LNCAP (cell line): ENCODE data around the gene ADAMTS5.

ENCODE experiments used
- TF ChIP-seq, protein P1 (sequence below): fragments of 450-650 bp; IDR thresholded peaks from 2 replicates; pipeline ENCODE4 v1.5.1; 2017; ENCODE audit warnings: mild to moderate bottlenecking

ADAMTS5 gene

DNA sequence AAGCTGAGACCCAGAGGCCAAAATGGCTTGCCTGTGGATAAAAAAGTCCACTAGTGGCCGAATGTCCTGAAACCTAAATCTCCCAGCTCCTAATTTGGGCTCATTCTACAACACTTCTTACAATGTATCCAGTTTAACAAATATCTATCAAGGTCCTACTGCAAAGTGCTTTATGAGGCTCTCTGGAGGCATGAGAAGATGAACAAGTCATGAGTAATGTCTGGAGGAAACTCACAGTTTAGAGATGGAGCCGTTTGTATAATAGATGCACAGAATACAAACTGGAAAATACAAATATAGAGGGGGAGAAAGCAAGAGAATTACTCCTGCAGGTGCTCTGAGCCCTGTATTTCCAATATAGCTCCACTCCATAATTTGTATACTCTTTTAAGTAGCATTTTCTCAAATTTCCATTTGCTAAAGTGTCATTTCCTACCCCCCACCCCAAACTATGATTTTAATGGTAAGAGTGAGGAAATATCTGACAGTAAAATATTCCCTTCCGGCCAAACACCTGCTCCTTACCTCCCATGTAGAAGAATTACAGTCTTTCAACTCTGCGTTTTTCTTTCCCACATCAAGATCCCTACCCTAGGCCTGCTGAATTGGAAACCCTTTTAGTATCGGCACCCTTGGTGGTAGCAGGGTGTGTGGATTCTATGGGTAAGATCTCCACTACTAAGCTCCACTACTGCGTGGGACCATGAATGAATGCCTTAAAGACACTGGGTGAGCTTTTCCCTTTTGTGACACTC lies 3.3 kb upstream of the ADAMTS5 start:
- TF ChIP-seq, protein P1, sequence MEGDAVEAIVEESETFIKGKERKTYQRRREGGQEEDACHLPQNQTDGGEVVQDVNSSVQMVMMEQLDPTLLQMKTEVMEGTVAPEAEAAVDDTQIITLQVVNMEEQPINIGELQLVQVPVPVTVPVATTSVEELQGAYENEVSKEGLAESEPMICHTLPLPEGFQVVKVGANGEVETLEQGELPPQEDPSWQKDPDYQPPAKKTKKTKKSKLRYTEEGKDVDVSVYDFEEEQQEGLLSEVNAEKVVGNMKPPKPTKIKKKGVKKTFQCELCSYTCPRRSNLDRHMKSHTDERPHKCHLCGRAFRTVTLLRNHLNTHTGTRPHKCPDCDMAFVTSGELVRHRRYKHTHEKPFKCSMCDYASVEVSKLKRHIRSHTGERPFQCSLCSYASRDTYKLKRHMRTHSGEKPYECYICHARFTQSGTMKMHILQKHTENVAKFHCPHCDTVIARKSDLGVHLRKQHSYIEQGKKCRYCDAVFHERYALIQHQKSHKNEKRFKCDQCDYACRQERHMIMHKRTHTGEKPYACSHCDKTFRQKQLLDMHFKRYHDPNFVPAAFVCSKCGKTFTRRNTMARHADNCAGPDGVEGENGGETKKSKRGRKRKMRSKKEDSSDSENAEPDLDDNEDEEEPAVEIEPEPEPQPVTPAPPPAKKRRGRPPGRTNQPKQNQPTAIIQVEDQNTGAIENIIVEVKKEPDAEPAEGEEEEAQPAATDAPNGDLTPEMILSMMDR, result no peak

DNA sequence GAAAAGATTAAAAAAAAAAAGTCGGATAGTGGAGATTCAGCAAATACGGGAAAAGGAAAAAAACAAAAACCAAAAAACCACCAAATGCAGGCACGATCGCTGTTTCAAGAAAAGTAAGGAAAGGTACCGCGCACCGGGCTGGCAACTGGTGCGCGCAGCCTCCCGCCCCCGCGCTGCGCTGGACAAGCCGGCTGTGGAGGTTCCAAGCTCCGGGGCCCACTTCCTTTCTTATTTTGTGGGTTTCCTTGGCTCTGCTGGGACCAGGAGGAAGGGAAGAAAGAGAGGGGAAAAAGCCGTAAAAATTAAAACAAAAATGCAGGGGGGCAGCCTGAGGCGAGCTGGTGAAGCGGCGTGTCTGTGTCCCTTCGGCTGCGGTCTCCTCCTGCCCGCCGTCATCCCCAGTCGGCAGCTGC lies 233 bp downstream of the ADAMTS5 start:
- TF ChIP-seq, protein P1, result no peak

DNA sequence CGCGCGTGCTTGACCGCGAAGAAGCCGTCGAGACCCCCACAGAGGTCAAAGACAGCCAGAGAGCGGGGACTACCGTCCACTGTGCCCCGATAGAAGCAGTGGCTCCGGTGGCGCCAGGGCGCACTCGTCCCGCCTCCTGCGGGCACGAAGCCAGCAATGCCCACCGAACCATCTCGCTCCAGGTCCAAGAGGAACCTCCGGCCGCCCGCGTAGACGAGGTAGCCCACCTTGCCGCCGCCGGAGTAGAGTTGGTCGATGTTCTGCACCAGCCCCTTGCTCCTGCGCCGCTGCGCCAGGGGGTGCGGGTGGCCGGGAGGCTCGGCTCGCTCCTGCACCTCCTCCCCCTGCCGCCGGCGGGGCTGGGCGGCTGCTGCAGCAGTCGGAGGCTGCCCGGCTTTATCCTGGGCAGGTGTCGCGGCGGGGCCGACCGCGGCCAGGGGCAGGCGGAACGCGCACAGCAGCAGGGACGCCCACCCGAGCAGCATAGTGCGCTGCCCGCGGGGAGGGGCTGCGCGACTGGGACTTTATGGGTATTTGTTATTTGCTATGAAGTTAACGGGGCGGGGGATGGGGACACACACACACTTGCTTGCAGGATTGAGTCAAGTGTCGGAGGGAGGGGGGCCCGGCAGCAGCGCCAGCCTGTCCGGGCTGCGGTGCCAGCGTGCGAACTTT lies 844 bp downstream of the ADAMTS5 start:
- TF ChIP-seq, protein P1, result no peak

- TF ChIP-seq, protein P1, result no peak
Measured at GRCh38 chr21:26965040-26965906, 1.6 kb downstream of the ADAMTS5 start.

- TF ChIP-seq, protein P1, result no peak
Measured at GRCh38 chr21:26964170-26964778, 2.6 kb downstream of the ADAMTS5 start.

- TF ChIP-seq, protein P1, result no peak
Measured at GRCh38 chr21:26962621-26963181, 4.2 kb downstream of the ADAMTS5 start.

GRCh38 chr21:26961698-26962097 lies 5.2 kb downstream of the ADAMTS5 start:
- TF ChIP-seq, protein P1, result no peak
